CD4-positive, alpha-beta T cell (primary cell): ENCODE measurements around the gene BICRAL. TPM values are rescaled to one million over a fixed set of nuclear protein-coding genes. Genes with fewer than 3 reads are reported as not detected.
"Not testable (repeated sequence)": the region's sequence is repeated elsewhere in the genome, so short reads cannot be mapped to it uniquely, and the experiment has no call there.

Experiments
- ATAC-seq: fragments of 200-7000 bp; cut with Tn5 transposase; one replicate; pipeline ENCODE4 v1.10.0; 2022; ENCODE audit warnings: mild to moderate bottlenecking; ENCODE audit not compliant: poor library complexity
- CTCF ChIA-PET: fragments of 350-600 bp; sonication (Branson Sonifier 250); formaldehyde crosslinking; loops from one replicate; lab custom pipeline; 2021; ENCODE audit warnings: antibody characterized with exemption, inconsistent platforms; lab: Charles Lee
- POLR2A ChIA-PET: fragments of 350-600 bp; sonication (Branson Sonifier 250); formaldehyde crosslinking; loops from one replicate; lab custom pipeline; 2021; ENCODE audit warnings: antibody characterized with exemption, inconsistent platforms; lab: Charles Lee
- DNase-seq, 14 experiments: peaks; one replicate each; pipeline ENCODE4 v3.0.0-alpha.2; 2013 to 2020; ENCODE audit warnings: mixed read lengths in 2 of 14
- H3K27ac ChIP-seq, 2 donors: one replicate each; pipeline versions ENCODE4 v1.5.1 to v1.7.0; 2013; ENCODE audit warnings: low read length in 2 of 2, low read depth in 1 of 2, mild to moderate bottlenecking in 1 of 2
- H3K27me3 ChIP-seq, 2 experiments: 1 replicate in 1 of 2; 2 replicates in 1 of 2; pipeline versions ENCODE4 v1.6.1 to v1.7.0; 2013; ENCODE audit warnings: low read length in 2 of 2, control low read depth in 1 of 2, mild to moderate bottlenecking in 1 of 2, moderate library complexity in 1 of 2; ENCODE audit not compliant: insufficient read depth in 2 of 2, control insufficient read depth in 1 of 2
- H3K36me3 ChIP-seq: one replicate; pipeline ENCODE4 v1.6.1; 2013; ENCODE audit warnings: low read length, control low read depth; ENCODE audit not compliant: insufficient read depth
- H3K4me1 ChIP-seq: one replicate; pipeline ENCODE4 v1.6.1; 2013; ENCODE audit warnings: low read length, control low read depth; ENCODE audit not compliant: insufficient read depth
- H3K4me3 ChIP-seq: one replicate; pipeline ENCODE4 v1.5.1; 2013; ENCODE audit warnings: mild to moderate bottlenecking, low read length, moderate library complexity
- H3K9me3 ChIP-seq, 2 experiments: 1 replicate in 1 of 2; 2 replicates in 1 of 2; pipeline versions ENCODE4 v1.6.1 to v1.7.0; 2013; ENCODE audit warnings: low read length in 2 of 2, mild to moderate bottlenecking in 2 of 2, control low read depth in 1 of 2, moderate library complexity in 1 of 2; ENCODE audit not compliant: control insufficient read depth in 1 of 2, insufficient read depth in 1 of 2
- H3K27ac Mint-ChIP-seq: one replicate; pipeline ENCODE4 v1.8.0; 2020; ENCODE audit warnings: mixed read lengths
- H3K27me3 Mint-ChIP-seq: one replicate; pipeline ENCODE4 v1.8.0; 2021; ENCODE audit warnings: mixed read lengths
- H3K36me3 Mint-ChIP-seq: one replicate; pipeline ENCODE4 v1.8.0; 2021; ENCODE audit warnings: low read depth, mixed read lengths
- H3K4me1 Mint-ChIP-seq: one replicate; pipeline ENCODE4 v1.8.0; 2021; ENCODE audit warnings: low read depth, mixed read lengths
- H3K4me3 Mint-ChIP-seq: one replicate; pipeline ENCODE4 v1.8.0; 2020; ENCODE audit warnings: mild to moderate bottlenecking, mixed read lengths
- H3K9me3 Mint-ChIP-seq: one replicate; pipeline ENCODE4 v1.8.0; 2020; ENCODE audit warnings: mixed read lengths
- intact Hi-C, 2 experiments: fragments of 100-400 bp; cut with DNase I in 1 of 2; cut with micrococcal nuclease in 1 of 2; formaldehyde crosslinking; loops; one replicate each; pipeline versions ENCODE4 v1.15.1 to v1.9.0; 2023 to 2025; cut with DNase I, micrococcal nuclease
- total RNA-seq, 174 experiments: library from RNA in 2 of 174; stranded (reverse) in 2 of 174; gene quantifications; one replicate each; pipeline ENCODE4 v1.2.3 and lab custom pipeline; 2021 to 2026
- TF ChIP-seq, protein P1 (sequence below): fragments of 200-600 bp; IDR thresholded peaks from one replicate; pipeline ENCODE4 v1.8.0; 2022; ENCODE audit warnings: antibody characterized with exemption, mild to moderate bottlenecking

The BICRAL gene
- total RNA-seq, 2 experiments from 2014 or later: 15.0 to 15.8 TPM

DNA sequence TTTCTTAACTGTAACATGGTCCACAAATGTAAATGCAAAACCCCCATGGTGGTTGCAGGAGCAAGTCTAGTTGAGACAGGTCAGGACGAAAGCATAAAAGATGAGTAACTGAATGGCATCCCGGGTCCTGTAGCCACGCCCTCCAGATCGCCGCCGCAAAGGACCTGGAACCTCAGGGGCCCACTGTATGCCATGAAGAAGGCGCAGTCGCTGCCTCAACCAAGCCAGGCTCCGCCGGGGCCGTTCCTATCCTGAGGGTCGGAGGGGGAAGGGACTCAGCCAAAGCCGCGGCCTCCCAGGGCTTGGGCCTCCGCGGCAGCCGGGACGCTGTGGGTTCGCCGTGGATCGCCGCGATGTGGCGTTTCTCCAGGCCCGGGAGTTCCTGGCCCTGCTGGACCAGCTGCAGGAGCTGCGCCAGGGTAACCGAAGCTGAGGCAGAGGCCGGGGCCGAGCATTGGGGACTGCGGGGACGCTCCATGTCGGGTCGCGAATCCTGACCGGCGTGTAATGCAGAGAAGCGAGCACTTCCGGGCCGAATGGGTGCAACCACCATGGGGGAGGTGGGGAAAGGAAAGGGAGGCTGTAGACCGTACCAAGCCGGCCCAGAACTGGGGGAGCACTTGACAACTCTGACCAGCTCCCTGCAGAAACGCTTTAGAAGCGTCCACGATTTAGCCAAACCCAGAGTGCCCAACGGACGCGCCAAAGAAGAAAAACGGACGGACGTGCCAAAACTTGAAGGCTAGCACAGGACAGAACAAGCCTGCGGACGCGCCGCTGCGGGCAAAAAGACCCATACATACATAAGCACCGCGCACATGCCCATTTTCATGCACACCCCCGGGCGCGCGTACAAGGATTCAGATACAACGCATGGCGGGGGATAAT lies 108.7 kb downstream of the BICRAL start:
- ATAC-seq (peak; percentile 93), DNase-seq (peak; percentile 77 to 93 (median 87))
- intact Hi-C loops: loop anchor here (1.0 to 10.0 kb wide), 4 partner anchors 11 to 1106 kb away; partner anchors contain the start of genes PRICKLE4 (in 1 of the 2), RPL7L1 (in 1 of the 2), TOMM6 (in 1 of the 2) and UBR2 (in 1 of the 2)
- H3K4me3 ChIP-seq: peak overlapping the region; percentile 94
- peak overlapping the region; percentile 91 for H3K4me3 Mint-ChIP-seq
- POLR2A ChIA-PET: interaction anchor here (0.6 to 5.8 kb wide), 22 partner anchors 8 to 479 kb away, joined by 3 to 77 read pairs (median 5); partner anchors contain the start of genes BICRAL, CNPY3, CUL7 and CUL9
- no peaks in the 10 kb centered on the region for H3K9me3 ChIP-seq
- no peaks in the 10 kb centered on the region for H3K27me3 ChIP-seq
- H3K4me1 Mint-ChIP-seq: peaks cover 16% of the 10 kb centered on the region
- H3K4me1 ChIP-seq: peaks cover 17% of the 10 kb centered on the region
- TF ChIP-seq, protein P1, sequence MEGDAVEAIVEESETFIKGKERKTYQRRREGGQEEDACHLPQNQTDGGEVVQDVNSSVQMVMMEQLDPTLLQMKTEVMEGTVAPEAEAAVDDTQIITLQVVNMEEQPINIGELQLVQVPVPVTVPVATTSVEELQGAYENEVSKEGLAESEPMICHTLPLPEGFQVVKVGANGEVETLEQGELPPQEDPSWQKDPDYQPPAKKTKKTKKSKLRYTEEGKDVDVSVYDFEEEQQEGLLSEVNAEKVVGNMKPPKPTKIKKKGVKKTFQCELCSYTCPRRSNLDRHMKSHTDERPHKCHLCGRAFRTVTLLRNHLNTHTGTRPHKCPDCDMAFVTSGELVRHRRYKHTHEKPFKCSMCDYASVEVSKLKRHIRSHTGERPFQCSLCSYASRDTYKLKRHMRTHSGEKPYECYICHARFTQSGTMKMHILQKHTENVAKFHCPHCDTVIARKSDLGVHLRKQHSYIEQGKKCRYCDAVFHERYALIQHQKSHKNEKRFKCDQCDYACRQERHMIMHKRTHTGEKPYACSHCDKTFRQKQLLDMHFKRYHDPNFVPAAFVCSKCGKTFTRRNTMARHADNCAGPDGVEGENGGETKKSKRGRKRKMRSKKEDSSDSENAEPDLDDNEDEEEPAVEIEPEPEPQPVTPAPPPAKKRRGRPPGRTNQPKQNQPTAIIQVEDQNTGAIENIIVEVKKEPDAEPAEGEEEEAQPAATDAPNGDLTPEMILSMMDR: no peak
- peaks cover 6% of the 10 kb centered on the region for H3K36me3 ChIP-seq
- CTCF ChIA-PET: interaction anchor here (1.2 to 1.5 kb wide), 5 partner anchors 11 to 253 kb away, joined by 3 to 5 read pairs (median 4); partner anchors contain the start of gene RPL7L1
- H3K9me3 Mint-ChIP-seq: no peaks in the 10 kb centered on the region
- H3K36me3 Mint-ChIP-seq: peaks cover 39% of the 10 kb centered on the region
- peak overlapping the region; percentile 94 for H3K27ac Mint-ChIP-seq
- peak overlapping the region; percentile 86 to 89 for H3K27ac ChIP-seq
- no peaks in the 10 kb centered on the region for H3K27me3 Mint-ChIP-seq

DNA sequence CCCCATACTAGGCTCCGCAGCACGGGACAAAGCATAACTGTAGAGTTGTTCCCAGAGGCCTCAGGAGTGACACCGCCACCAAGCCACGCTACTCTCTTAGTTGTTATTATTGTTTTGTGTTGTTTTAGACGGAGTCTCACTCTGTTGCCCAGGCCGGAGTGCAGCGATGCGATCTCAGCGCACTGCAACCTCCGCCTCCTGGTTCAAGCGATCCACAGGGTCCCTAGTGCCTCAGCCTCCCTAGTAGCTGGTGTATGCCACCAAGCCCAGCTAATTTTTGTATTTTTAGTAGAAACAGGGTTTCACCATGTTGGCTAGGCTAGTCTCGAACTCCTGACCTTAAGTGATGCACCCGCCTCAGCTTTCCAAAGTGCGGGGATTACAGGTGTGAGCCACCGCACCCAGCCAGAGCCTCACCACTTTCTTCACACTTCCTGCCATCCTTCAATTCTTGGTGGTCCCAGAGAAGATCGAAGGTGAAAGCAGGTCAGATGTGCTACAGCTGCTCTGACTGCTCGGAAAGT lies 109.4 kb downstream of the BICRAL start:
- CTCF ChIA-PET: interaction anchor here (0.9 to 1.5 kb wide), 5 partner anchors 12 to 252 kb away, joined by 3 to 5 read pairs (median 4); partner anchors contain the start of gene RPL7L1
- H3K27me3 Mint-ChIP-seq: no peaks in the 10 kb centered on the region

DNA sequence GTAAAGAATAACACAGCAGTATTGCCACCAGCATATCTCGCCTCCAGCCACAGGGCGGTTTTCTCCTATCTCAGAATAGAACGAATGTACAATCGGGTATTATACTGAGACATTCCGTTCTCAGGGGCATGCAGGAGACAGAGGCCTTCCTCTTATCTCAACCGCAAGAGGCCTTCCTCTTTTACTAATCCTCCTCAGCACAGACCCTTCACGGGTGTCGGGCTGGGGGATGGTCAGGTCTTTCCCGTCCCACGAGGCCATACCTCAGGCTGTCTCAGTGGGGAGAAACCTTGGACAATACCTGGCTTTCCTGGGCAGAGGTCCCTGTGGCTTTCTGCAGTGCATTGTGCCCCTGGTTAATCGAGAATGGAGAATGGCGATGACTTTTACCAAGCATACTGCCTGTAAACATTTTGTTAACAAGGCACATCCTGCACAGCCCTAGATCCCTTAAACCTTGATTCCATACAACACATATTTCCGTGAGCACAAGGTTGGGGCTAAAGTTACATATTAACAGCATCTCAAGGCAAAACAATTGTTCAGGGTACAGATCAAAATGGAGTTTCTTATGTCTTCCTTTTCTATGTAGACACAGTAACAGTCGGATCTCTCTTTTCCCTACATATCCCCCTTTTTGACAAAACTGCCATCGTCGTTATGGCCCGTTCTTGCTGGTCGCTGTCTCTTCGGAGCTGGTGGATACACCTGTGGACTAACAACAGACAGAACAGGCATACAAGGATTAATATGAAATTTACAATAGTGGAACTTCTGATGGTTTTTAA lies 112.4 kb downstream of the BICRAL start:
- H3K27me3 Mint-ChIP-seq, DNase-seq, POLR2A ChIA-PET, CTCF ChIA-PET, H3K4me3 ChIP-seq, H3K9me3 ChIP-seq, H3K9me3 Mint-ChIP-seq, H3K27ac ChIP-seq, H3K36me3 ChIP-seq, H3K4me3 Mint-ChIP-seq, H3K27ac Mint-ChIP-seq, H3K27me3 ChIP-seq, ATAC-seq: not testable (repeated sequence)
- peaks cover 17% of the 10 kb centered on the region for H3K4me1 ChIP-seq
- intact Hi-C loops: loop anchor here (10.0 kb wide), 2 partner anchors 329 to 1109 kb away; partner anchors contain the start of genes PRICKLE4 (in 1 of the 2), TOMM6 (in 1 of the 2) and UBR2 (in 1 of the 2)
- peaks cover 21% of the 10 kb centered on the region for H3K4me1 Mint-ChIP-seq
- H3K36me3 Mint-ChIP-seq: peaks cover 15% of the 10 kb centered on the region

More for the DNA sequence above, 109.4 kb downstream of the BICRAL start:
- intact Hi-C loops: loop anchor here (1.0 to 10.0 kb wide), 3 partner anchors 13 to 1106 kb away; partner anchors contain the start of genes PRICKLE4 (in 1 of the 2), TOMM6 (in 1 of the 2) and UBR2 (in 1 of the 2)
- Histone ChIP-seq H3K9me3 (no peaks in the 10 kb centered on the region), H3K27me3 (no peaks in the 10 kb centered on the region), H3K4me3 (peak overlapping the region; percentile 94), H3K4me1 (peaks cover 17% of the 10 kb centered on the region), H3K27ac (peak overlapping the region; percentile 86 to 89), H3K36me3 (no peaks in the 10 kb centered on the region)
- POLR2A ChIA-PET: interaction anchor here (0.6 to 5.8 kb wide), 21 partner anchors 9 to 478 kb away, joined by 3 to 77 read pairs (median 5); partner anchors contain the start of genes BICRAL, CNPY3, CUL7 and CUL9
- Mint-ChIP-seq H3K27ac (peak overlapping the region; percentile 94), H3K4me1 (peaks cover 16% of the 10 kb centered on the region), H3K36me3 (peaks cover 32% of the 10 kb centered on the region), H3K4me3 (peak overlapping the region; percentile 91), H3K9me3 (no peaks in the 10 kb centered on the region)
- ATAC-seq: no peak
- TF ChIP-seq, protein P1: no peak
- DNase-seq: no peak
